ENCODE data around the gene HCN4.

The HCN4 gene

DNA sequence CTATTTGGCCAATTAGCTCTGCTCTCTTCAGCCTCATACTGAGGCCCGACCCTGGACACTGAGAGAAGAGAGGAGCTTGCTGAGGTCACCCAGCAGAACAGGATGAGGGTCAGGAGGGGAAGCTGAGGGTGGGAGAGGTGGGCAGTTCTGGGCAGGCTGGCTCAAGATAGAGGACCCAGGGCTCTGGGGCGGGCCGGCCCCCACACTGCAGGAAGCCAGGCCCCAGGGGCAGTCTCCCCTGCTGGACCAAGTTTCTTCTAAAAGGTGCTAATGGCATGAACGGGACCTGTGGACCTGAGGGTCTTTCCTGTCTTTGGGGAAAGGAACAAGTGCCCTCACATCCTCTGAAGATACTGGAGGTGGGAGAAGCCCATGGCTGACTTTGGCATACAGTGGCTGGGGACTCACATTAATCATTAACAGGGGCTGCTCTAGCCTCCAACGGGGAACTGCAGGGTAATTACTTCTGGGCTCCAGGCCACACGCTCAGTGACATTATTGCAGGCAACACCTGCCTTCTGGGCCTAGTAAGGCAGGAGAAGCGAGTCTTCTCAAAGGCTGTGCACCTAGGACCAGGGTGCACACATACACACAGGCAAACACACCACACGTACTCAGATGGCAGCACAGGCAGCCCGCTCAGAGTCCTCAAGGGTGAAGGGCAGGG, 10.6 kb downstream of the HCN4 start:
- TF ChIP-seq, protein P1, sequence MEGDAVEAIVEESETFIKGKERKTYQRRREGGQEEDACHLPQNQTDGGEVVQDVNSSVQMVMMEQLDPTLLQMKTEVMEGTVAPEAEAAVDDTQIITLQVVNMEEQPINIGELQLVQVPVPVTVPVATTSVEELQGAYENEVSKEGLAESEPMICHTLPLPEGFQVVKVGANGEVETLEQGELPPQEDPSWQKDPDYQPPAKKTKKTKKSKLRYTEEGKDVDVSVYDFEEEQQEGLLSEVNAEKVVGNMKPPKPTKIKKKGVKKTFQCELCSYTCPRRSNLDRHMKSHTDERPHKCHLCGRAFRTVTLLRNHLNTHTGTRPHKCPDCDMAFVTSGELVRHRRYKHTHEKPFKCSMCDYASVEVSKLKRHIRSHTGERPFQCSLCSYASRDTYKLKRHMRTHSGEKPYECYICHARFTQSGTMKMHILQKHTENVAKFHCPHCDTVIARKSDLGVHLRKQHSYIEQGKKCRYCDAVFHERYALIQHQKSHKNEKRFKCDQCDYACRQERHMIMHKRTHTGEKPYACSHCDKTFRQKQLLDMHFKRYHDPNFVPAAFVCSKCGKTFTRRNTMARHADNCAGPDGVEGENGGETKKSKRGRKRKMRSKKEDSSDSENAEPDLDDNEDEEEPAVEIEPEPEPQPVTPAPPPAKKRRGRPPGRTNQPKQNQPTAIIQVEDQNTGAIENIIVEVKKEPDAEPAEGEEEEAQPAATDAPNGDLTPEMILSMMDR (IDR thresholded peaks at IDR 0.05; ENCODE audit: low read depth, low read length) = no peak

DNA sequence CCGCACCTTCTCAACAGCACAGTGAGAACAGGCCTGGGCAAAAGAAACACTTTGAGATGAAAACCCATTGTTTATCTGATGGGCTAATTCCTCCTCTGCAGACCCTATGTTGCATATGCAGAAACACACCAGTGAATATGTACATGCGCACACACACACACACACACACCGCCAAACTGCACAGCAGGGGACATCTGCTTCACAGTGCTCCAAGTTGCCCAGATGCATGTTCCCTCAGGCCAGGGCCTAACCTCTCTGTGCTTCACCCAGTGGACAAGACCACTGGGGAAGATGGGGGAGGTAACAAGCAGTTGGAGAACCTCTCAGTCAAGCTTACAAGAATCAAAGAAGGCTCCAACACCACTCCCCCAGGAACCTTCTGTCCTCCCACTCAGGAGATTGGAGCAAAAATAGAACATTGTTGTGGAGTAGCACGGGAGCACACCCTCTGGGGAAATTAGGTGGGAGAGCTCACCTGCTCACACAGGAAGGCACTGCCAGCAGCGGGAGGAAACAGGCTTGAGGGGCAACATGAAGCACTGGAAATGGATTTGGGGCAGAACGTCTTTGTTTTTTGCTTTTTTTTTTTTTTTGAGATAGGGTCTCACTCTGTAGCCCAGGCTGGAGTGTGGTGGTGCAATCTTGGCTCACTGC, 13.0 kb downstream of the HCN4 start:
- TF ChIP-seq, protein P1 (IDR thresholded peaks at IDR 0.05; ENCODE audit: low read depth, low read length) = no peak
- no peak for DNase-seq (ENCODE audit: extremely low read depth, low read depth)

More for the DNA sequence above, 10.6 kb downstream of the HCN4 start:
- no peak for DNase-seq (ENCODE audit: extremely low read depth, low read depth)

GRCh38 chr15:73354241-73354640, 14.5 kb downstream of the HCN4 start:
- TF ChIP-seq, protein P1 (IDR thresholded peaks at IDR 0.05; ENCODE audit: low read depth, low read length) = no peak
- DNase-seq (ENCODE audit: extremely low read depth, low read depth) = no peak

DNA sequence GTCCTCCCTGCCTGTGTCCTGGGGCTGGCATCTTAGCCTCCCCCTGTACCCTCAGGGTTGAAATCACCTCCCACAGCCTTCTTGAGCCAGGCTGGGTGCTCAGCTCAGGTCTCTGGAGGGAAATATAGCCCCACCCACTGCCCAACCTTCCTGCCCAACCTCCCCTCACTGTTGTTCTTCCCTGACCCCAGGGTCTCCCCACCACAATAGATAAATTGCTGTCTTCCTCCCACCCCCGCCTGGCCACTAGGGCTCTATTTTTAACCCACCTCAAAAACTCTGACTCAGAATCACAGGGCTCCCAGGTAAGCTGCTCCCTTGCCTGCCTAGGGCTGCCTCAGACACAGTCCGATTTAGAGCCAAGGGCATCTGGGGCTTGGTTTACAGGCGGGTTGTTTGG, 15.0 kb downstream of the HCN4 start:
- DNase-seq (ENCODE audit: extremely low read depth, low read depth) = no peak

DNA sequence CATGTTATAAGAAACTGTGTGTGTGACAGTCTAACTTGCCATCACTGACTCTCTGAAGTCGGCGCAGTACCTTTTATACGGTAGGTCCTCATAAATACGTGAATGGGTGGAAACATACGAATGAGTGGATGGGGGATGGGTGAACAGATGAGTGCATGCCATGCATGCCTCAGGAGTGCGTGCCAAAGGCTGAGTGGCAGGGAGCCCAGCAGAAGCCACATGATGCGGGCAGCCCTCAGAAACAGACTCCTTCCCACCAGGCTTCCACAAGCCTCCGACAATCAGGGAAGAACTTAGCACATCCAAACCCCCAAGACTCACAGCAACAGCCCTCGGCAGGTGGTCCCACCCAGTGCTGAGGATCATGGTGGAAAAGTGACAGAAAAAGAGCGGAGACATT, 16.7 kb downstream of the HCN4 start:
- TF ChIP-seq, protein P1 (IDR thresholded peaks at IDR 0.05; ENCODE audit: low read depth, low read length) = no peak
- DNase-seq (ENCODE audit: extremely low read depth, low read depth) = no peak

More for the DNA sequence above, 15.0 kb downstream of the HCN4 start:
- TF ChIP-seq, protein P1 (IDR thresholded peaks at IDR 0.05; ENCODE audit: low read depth, low read length) = no peak

- TF ChIP-seq, protein P1 (IDR thresholded peaks at IDR 0.05; ENCODE audit: low read depth, low read length) = no peak
- no peak for DNase-seq (ENCODE audit: extremely low read depth, low read depth)
Measured at GRCh38 chr15:73349191-73349590, 19.6 kb downstream of the HCN4 start.

DNA sequence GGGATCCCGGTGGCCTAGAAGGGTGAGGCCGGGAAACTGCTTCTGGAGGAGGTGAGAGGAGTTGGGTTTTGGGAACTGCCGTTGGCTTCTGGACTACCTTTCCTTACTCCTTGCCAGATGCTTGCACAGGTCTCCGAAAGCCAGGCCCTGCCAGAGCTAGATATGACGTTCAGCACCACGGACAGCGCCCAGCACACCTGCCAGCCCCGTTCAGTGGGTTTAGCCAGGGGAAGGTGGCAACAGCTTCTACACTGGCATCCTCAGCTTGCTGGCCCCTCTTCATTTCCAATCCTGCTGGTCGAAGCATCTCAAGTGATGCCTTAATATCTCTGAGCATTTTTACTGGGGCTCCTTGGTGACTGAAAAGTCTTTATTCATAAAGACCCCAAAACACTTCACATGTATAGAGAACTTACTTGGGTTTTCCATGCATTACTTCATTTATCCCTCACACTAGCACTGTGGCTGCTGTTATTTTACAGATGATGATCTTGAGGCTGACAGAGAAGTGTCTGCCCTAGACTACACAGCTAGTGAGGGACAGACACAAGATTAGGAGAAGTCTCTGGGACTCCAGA, 21.9 kb downstream of the HCN4 start:
- DNase-seq (ENCODE audit: extremely low read depth, low read depth) = no peak
- TF ChIP-seq, protein P1 (IDR thresholded peaks at IDR 0.05; ENCODE audit: low read depth, low read length) = no peak

Measured in AG09319 (cell line).